Liver (tissue), 9 donors: Measurements from ENCODE around the gene IL1RAPL2. TPM values are rescaled to one million over a fixed set of nuclear protein-coding genes. Genes with fewer than 3 reads are reported as not detected.
"Not testable (repeated sequence)": the region's sequence is repeated elsewhere in the genome, so short reads cannot be mapped to it uniquely, and the experiment has no call there.

Source experiments
- DNase-seq: peaks from one replicate; pipeline ENCODE4 v3.0.0-alpha.2; 2017; ENCODE audit warnings: low spot score
- H3K27ac ChIP-seq, 2 donors: one replicate each; pipeline ENCODE4 v1.7.0; 2013; ENCODE audit warnings: inconsistent platforms in 2 of 2, low read length in 2 of 2, control low read depth in 1 of 2, low read depth in 1 of 2, mild to moderate bottlenecking in 1 of 2
- H3K27me3 ChIP-seq, 4 donors: one replicate each; pipeline versions ENCODE4 v1.6.1 to v1.7.0; 2013; ENCODE audit warnings: low read length in 3 of 4, inconsistent platforms in 1 of 4, mild to moderate bottlenecking in 1 of 4, moderate library complexity in 1 of 4; ENCODE audit not compliant: control insufficient read depth in 4 of 4, insufficient read depth in 4 of 4
- H3K36me3 ChIP-seq, 4 donors: one replicate each; pipeline versions ENCODE4 v1.6.1 to v1.7.0; 2013; ENCODE audit warnings: low read length in 3 of 4, mild to moderate bottlenecking in 3 of 4, low read depth in 1 of 4, moderate library complexity in 1 of 4; ENCODE audit not compliant: control insufficient read depth in 4 of 4, insufficient read depth in 3 of 4
- H3K4me1 ChIP-seq, 4 donors: one replicate each; pipeline versions ENCODE4 v1.6.1 to v1.7.0; 2013; ENCODE audit warnings: low read length in 3 of 4, mild to moderate bottlenecking in 3 of 4, moderate library complexity in 1 of 4; ENCODE audit not compliant: control insufficient read depth in 4 of 4, insufficient read depth in 4 of 4
- H3K4me3 ChIP-seq, 3 donors: one replicate each; pipeline versions ENCODE4 v1.6.1 to v1.7.0; 2013; ENCODE audit warnings: low read length in 3 of 3, control low read depth in 1 of 3, low read depth in 1 of 3, mild to moderate bottlenecking in 1 of 3
- H3K9ac ChIP-seq, 2 donors: one replicate each; pipeline ENCODE4 v1.7.0; 2013; ENCODE audit warnings: low read length in 2 of 2, mild to moderate bottlenecking in 2 of 2, moderate library complexity in 2 of 2, control low read depth in 1 of 2, low read depth in 1 of 2
- H3K9me3 ChIP-seq, 4 donors: one replicate each; pipeline versions ENCODE4 v1.6.1 to v1.7.0; 2013; ENCODE audit warnings: low read length in 3 of 4; ENCODE audit not compliant: control insufficient read depth in 4 of 4
- ATF3 ChIP-seq: IDR thresholded peaks from 2 replicates; pipeline ENCODE4 v1.6.1; 2016; ENCODE audit warnings: antibody characterized with exemption
- EGR1 ChIP-seq, 2 donors: IDR thresholded peaks; 2 replicates each; pipeline ENCODE4 v1.6.1; 2016 to 2018; ENCODE audit warnings: antibody characterized with exemption in 2 of 2, low read depth in 2 of 2
- FOXA1 ChIP-seq: IDR thresholded peaks from 2 replicates; pipeline ENCODE4 v1.6.1; 2016; ENCODE audit warnings: antibody characterized with exemption
- FOXA2 ChIP-seq: IDR thresholded peaks from 2 replicates; pipeline ENCODE4 v1.6.1; 2016; ENCODE audit warnings: antibody characterized with exemption
- GABPA ChIP-seq, 2 donors: IDR thresholded peaks in 1 of 2; conservative IDR thresholded peaks in 1 of 2; 2 replicates each; pipeline ENCODE4 v1.6.1; 2016; ENCODE audit warnings: antibody characterized with exemption in 2 of 2, mild to moderate bottlenecking in 1 of 2, moderate library complexity in 1 of 2
- HNF4A ChIP-seq, 2 donors: conservative IDR thresholded peaks; 2 replicates each; pipeline ENCODE4 v1.6.1; 2016; ENCODE audit warnings: antibody characterized with exemption in 2 of 2, mild to moderate bottlenecking in 2 of 2
- HNF4G ChIP-seq: IDR thresholded peaks from 2 replicates; pipeline ENCODE4 v1.6.1; 2016; ENCODE audit warnings: antibody characterized with exemption
- JUND ChIP-seq, 2 donors: IDR thresholded peaks; 2 replicates each; pipeline ENCODE4 v1.6.1; 2016; ENCODE audit warnings: antibody characterized with exemption in 2 of 2
- NR2F2 ChIP-seq: IDR thresholded peaks from 2 replicates; pipeline ENCODE4 v1.6.1; 2016; ENCODE audit warnings: antibody characterized with exemption
- RAD21 ChIP-seq, 2 donors: IDR thresholded peaks; 2 replicates each; pipeline ENCODE4 v1.6.1; 2016; ENCODE audit warnings: antibody characterized with exemption in 2 of 2, mild to moderate bottlenecking in 2 of 2
- RXRA ChIP-seq, 2 donors: IDR thresholded peaks; 2 replicates each; pipeline ENCODE4 v1.6.1; 2017 to 2018; ENCODE audit warnings: antibody characterized with exemption in 2 of 2, mild to moderate bottlenecking in 1 of 2
- SP1 ChIP-seq: IDR thresholded peaks from 2 replicates; pipeline ENCODE4 v1.6.1; 2018; ENCODE audit warnings: antibody characterized with exemption, mild to moderate bottlenecking
- TAF1 ChIP-seq: conservative IDR thresholded peaks from 2 replicates; pipeline ENCODE4 v1.6.1; 2016; ENCODE audit warnings: antibody characterized with exemption, mild to moderate bottlenecking
- YY1 ChIP-seq: IDR thresholded peaks from 2 replicates; pipeline ENCODE4 v1.6.1; 2016; ENCODE audit warnings: antibody characterized with exemption, mild to moderate bottlenecking
- WGBS: extraction: QIAGEN DNeasy Blood & Tissue Kit; methylation state at CpG from one replicate; pipeline ENCODE4 v1.1.7; 2013; 5-methylcytosine and 5-hydroxymethylcytosine counted together
- polyA plus RNA-seq, 2 donors: library from polyadenylated mRNA; stranded (reverse) in 1 of 2; unstranded in 1 of 2; fragments of 200-250 nt in 1 of 2; fragments of >200 nt in 1 of 2; fragmentation: Nextera tagmentation in 1 of 2; extraction: Ambion mirVana in 1 of 2; gene quantifications; one replicate each; pipeline versions ENCODE4 v1.2.1 to v1.2.3, GENCODE V29; 2013 to 2015
- total RNA-seq, 2 donors: library from RNA; depleted of rRNA; stranded (reverse); fragments of >200 nt; gene quantifications; one replicate each; pipeline ENCODE4 v1.2.3, GENCODE V29; 2014
- TF ChIP-seq, protein P1 (sequence below): IDR thresholded peaks from 2 replicates; pipeline ENCODE4 v1.6.1; 2016; ENCODE audit warnings: antibody characterized with exemption, mild to moderate bottlenecking
- TF ChIP-seq, protein P2 (sequence below): IDR thresholded peaks from 2 replicates; pipeline ENCODE4 v1.6.1; 2016; ENCODE audit warnings: antibody characterized with exemption
- TF ChIP-seq, protein P3 (sequence below): IDR thresholded peaks from 2 replicates; pipeline ENCODE4 v1.6.1; 2016; ENCODE audit warnings: antibody characterized with exemption
- TF ChIP-seq, protein P4 (sequence below): fragments of 150-350 bp; IDR thresholded peaks from 2 replicates; pipeline ENCODE4 v1.5.1; 2017; ENCODE audit warnings: improper control_type of control experiment, low read depth, low read length; ENCODE audit not compliant: missing input control
- donor health status: healthy.
- donor health status: healthy.
- donor health status: healthy.
- donor health status: healthy.
- donor health status: healthy.

Gene IL1RAPL2
- total and polyA plus RNA-seq, 4 donors = 0.20 to 1.6 (median 0.91) TPM

DNA sequence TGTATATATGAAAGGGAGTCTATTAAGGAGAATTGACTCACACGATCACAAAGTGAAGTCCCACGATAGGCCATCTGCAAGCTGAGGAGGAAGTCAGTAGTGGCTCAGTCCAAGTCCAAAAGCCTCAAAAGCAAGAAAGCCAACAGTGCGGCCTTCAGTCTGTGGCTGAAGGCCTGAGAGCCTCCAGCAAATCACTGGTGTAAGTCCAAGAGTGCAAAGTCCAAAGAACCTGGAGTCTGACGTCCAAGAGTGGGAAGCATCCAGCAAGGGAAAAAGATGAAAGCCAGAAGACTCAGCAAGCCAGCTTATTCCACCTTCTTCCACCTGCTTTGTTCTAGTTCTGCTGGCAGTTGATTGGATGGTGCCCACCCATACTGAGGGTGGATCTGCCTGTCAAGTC lies 104.1 kb downstream of the IL1RAPL2 start:
- no peak overlapping the region for H3K27ac ChIP-seq
- no peaks in the 10 kb centered on the region for H3K27me3 ChIP-seq
- no peaks in the 10 kb centered on the region for H3K9me3 ChIP-seq
- DNase-seq = no peak
- no peak overlapping the region for H3K9ac ChIP-seq
- H3K36me3 ChIP-seq = no peaks in the 10 kb centered on the region
- TF ChIP-seq, protein P1, sequence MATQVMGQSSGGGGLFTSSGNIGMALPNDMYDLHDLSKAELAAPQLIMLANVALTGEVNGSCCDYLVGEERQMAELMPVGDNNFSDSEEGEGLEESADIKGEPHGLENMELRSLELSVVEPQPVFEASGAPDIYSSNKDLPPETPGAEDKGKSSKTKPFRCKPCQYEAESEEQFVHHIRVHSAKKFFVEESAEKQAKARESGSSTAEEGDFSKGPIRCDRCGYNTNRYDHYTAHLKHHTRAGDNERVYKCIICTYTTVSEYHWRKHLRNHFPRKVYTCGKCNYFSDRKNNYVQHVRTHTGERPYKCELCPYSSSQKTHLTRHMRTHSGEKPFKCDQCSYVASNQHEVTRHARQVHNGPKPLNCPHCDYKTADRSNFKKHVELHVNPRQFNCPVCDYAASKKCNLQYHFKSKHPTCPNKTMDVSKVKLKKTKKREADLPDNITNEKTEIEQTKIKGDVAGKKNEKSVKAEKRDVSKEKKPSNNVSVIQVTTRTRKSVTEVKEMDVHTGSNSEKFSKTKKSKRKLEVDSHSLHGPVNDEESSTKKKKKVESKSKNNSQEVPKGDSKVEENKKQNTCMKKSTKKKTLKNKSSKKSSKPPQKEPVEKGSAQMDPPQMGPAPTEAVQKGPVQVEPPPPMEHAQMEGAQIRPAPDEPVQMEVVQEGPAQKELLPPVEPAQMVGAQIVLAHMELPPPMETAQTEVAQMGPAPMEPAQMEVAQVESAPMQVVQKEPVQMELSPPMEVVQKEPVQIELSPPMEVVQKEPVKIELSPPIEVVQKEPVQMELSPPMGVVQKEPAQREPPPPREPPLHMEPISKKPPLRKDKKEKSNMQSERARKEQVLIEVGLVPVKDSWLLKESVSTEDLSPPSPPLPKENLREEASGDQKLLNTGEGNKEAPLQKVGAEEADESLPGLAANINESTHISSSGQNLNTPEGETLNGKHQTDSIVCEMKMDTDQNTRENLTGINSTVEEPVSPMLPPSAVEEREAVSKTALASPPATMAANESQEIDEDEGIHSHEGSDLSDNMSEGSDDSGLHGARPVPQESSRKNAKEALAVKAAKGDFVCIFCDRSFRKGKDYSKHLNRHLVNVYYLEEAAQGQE = peak; percentile 30
- TF ChIP-seq FOXA1 (no peak), TAF1 (no peak), HNF4G (peak; percentile 89), FOXA2 (no peak), NR2F2 (no peak), HNF4A (conservative IDR thresholded peaks at IDR 0.05) (peak; percentile 95 to 98), EGR1 (IDR thresholded peaks at IDR 0.05; ENCODE audit: low read depth in 2 of 2) (no peak), GABPA (IDR thresholded peaks at IDR 0.05 in 1 of 2, conservative IDR thresholded peaks at IDR 0.05 in 1 of 2) (no peak), RAD21 (IDR thresholded peaks at IDR 0.05) (peak in 1 of 2 donors; percentile 41), YY1 (no peak), SP1 (peak; percentile 45), ATF3 (no peak), JUND (IDR thresholded peaks at IDR 0.05) (no peak), RXRA (IDR thresholded peaks at IDR 0.05) (peak; percentile 50 to 53)
- TF ChIP-seq, protein P2, sequence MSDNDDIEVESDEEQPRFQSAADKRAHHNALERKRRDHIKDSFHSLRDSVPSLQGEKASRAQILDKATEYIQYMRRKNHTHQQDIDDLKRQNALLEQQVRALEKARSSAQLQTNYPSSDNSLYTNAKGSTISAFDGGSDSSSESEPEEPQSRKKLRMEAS = no peak
- TF ChIP-seq, protein P3, sequence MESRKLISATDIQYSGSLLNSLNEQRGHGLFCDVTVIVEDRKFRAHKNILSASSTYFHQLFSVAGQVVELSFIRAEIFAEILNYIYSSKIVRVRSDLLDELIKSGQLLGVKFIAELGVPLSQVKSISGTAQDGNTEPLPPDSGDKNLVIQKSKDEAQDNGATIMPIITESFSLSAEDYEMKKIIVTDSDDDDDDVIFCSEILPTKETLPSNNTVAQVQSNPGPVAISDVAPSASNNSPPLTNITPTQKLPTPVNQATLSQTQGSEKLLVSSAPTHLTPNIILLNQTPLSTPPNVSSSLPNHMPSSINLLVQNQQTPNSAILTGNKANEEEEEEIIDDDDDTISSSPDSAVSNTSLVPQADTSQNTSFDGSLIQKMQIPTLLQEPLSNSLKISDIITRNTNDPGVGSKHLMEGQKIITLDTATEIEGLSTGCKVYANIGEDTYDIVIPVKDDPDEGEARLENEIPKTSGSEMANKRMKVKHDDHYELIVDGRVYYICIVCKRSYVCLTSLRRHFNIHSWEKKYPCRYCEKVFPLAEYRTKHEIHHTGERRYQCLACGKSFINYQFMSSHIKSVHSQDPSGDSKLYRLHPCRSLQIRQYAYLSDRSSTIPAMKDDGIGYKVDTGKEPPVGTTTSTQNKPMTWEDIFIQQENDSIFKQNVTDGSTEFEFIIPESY = no peak
- TF ChIP-seq, protein P4, sequence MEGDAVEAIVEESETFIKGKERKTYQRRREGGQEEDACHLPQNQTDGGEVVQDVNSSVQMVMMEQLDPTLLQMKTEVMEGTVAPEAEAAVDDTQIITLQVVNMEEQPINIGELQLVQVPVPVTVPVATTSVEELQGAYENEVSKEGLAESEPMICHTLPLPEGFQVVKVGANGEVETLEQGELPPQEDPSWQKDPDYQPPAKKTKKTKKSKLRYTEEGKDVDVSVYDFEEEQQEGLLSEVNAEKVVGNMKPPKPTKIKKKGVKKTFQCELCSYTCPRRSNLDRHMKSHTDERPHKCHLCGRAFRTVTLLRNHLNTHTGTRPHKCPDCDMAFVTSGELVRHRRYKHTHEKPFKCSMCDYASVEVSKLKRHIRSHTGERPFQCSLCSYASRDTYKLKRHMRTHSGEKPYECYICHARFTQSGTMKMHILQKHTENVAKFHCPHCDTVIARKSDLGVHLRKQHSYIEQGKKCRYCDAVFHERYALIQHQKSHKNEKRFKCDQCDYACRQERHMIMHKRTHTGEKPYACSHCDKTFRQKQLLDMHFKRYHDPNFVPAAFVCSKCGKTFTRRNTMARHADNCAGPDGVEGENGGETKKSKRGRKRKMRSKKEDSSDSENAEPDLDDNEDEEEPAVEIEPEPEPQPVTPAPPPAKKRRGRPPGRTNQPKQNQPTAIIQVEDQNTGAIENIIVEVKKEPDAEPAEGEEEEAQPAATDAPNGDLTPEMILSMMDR = no peak
- no peak overlapping the region for H3K4me3 ChIP-seq
- 46% methylated on average over 4 of the region's 4 CpGs for WGBS
- H3K4me1 ChIP-seq = peaks cover 0 to 26% (median 17%) of the 10 kb centered on the region in 4 donors

DNA sequence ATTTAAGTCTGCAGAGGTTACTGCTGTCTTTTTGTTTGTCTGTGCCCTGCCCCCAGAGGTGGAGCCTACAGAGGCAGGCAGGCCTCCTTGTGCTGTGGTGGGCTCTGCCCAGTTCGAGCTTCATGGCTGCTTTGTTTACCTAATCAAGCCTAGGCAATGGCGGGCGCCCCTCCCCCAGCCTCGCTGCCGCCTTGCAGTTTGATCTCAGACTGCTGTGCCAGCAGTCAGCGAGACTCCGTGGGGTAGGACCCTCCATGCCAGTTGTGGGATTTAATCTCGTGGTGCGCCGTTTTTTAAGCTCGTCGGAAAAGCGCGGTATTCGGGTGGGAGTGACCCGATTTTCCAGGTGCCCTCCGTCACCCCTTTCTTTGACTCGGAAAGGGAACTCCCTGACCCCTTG lies 111.5 kb downstream of the IL1RAPL2 start:
- DNase-seq, H3K36me3 ChIP-seq, H3K9ac ChIP-seq, H3K27me3 ChIP-seq, H3K9me3 ChIP-seq, H3K27ac ChIP-seq, H3K4me1 ChIP-seq, H3K4me3 ChIP-seq: not testable (repeated sequence)
- WGBS = 92% methylated on average over 18 of the region's 18 CpGs
